Measurements from ENCODE around the gene TMX2.

DNA sequence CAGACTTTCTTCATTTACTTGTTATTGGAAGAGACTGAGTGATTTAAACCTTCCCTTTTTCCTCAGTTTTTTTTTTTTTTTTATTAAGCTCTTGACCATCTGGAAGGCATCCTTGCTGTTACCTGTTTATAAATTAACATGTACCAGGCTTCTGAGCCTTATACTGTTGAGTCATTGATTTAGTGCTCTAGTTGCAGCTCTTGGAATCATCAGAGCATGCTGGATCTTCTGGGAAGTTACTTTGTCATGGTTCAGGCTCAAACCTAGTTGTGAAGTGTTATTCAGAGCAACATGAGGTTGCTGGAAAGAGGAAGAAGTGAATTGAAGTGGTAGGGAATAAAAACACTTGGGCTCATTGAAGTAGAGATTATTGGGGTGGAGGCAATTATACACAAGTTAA is 38.1 kb upstream of the TMX2 start:
- TF ChIP-seq, protein P1, sequence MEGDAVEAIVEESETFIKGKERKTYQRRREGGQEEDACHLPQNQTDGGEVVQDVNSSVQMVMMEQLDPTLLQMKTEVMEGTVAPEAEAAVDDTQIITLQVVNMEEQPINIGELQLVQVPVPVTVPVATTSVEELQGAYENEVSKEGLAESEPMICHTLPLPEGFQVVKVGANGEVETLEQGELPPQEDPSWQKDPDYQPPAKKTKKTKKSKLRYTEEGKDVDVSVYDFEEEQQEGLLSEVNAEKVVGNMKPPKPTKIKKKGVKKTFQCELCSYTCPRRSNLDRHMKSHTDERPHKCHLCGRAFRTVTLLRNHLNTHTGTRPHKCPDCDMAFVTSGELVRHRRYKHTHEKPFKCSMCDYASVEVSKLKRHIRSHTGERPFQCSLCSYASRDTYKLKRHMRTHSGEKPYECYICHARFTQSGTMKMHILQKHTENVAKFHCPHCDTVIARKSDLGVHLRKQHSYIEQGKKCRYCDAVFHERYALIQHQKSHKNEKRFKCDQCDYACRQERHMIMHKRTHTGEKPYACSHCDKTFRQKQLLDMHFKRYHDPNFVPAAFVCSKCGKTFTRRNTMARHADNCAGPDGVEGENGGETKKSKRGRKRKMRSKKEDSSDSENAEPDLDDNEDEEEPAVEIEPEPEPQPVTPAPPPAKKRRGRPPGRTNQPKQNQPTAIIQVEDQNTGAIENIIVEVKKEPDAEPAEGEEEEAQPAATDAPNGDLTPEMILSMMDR (IDR thresholded peaks at IDR 0.05; ENCODE audit: low read depth, low read length), result no peak
- TF ChIP-seq EZH2phosphoT487 (IDR thresholded peaks at IDR 0.05; ENCODE audit: low read depth), result no peak

Data from OCI-LY3 (cell line).